ENCODE data around the gene C18orf32.

DNA sequence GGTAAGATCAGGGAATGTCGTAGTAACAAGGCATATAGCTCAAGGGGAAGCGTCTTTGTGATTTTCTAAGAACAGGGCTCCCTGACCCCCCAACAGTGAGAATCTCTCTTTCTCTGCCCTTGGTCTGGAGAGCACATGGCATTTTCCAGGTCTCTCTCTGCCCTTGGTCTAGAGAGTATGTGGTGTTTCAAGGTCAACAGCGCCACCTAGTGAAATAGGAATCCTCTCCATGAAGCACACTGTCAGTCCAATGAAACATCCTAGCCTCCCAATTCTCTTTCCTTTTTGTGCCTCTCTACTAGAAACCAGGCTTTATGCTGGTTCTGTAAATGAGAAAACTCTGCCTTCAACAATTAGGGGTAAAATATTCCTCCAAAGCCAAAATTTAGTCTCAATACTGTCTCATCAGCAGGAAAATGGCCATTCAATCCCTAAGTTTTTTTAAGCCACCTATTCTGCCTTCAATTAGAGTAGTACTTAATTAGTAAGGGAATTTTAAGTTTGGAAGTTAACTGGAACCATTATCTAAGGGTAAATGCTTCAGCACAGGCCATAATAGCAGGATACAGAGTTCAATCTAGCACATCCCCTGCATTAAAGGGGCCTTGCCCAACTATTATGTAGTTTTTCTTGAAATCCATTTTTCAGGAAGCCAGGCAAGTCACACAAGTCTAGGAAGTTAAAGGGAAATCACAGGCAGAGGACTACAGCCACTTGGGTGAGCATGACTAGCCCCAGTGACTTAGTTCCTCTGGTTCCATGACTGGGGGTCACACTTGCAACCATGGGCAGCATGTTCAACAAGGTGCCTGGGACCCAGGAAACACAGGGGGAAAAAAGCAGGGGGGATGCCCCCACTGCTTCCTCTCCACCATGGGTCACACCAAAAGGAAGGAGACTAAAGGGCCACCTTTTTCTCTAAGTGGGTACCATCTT is 39.0 kb downstream of the C18orf32 start:
- peak; percentile 57 for TF ChIP-seq CTCF (IDR thresholded peaks at IDR 0.05)
- no peak for TF ChIP-seq POLR2A (IDR thresholded peaks at IDR 0.05; ENCODE audit: low read length)
- TF ChIP-seq JUN (IDR thresholded peaks at IDR 0.05) = no peak
- no peak for TF ChIP-seq BHLHE40 (IDR thresholded peaks at IDR 0.05; ENCODE audit: low read depth, low read length)
- no peak for TF ChIP-seq EP300 (IDR thresholded peaks at IDR 0.05)

Measured in A549 (cell line).